ENCODE data around the gene GLRX5. TPM values are rescaled to one million over a fixed set of nuclear protein-coding genes. Genes with fewer than 3 reads are reported as not detected.
"Not testable (repeated sequence)": the region's sequence is repeated elsewhere in the genome, so short reads cannot be mapped to it uniquely, and the experiment has no call there.

GLRX5 gene
- total RNA-seq, 1 donor from 2014 or later: 51.4 TPM

DNA sequence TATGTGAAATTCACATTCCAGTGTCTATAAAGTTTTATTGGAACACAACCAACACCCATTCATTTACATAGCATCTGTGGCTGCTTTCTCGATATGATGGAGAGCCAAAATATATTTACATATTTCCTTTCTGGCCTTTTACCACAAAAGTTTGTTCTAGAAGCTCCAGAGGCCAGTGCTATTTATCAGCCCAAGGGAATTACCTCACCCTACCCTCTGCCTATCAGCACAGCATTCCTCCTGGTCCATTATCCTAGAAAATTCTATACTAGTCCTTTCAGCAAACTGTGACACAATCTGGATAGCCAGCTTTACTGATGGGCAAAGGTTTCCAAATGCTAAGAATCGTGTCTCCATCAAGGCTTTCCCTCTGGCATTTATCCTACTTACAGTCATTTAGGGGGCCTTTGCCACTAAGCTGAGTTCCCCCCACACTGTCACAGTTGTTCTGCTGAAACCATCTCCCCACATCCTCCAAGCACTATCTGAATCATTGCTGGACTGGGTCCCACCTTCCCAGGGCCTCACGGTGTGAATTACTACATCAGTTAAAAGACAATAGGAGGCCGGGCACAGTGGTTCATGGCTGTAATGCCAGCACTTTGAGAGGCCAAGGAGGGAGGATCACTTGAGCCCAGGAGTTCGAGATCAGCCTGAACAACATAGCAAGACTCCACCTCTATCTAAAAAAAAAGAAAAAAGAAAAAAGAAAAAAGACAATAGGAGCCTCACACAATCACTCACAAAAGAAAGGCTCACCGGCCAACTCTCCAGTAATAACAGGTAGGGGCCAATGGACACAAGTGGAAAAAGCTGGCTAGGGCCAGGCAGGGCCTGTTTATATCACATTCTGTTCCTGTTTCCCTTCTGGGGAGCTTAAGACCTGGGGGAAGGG is 30.5 kb upstream of the GLRX5 start:
- H3K4me3 ChIP-seq (ENCODE audit: low read depth, low read length): no peak overlapping the region
- no peak for DNase-seq (ENCODE audit: low read depth)
- TF ChIP-seq, protein P1, sequence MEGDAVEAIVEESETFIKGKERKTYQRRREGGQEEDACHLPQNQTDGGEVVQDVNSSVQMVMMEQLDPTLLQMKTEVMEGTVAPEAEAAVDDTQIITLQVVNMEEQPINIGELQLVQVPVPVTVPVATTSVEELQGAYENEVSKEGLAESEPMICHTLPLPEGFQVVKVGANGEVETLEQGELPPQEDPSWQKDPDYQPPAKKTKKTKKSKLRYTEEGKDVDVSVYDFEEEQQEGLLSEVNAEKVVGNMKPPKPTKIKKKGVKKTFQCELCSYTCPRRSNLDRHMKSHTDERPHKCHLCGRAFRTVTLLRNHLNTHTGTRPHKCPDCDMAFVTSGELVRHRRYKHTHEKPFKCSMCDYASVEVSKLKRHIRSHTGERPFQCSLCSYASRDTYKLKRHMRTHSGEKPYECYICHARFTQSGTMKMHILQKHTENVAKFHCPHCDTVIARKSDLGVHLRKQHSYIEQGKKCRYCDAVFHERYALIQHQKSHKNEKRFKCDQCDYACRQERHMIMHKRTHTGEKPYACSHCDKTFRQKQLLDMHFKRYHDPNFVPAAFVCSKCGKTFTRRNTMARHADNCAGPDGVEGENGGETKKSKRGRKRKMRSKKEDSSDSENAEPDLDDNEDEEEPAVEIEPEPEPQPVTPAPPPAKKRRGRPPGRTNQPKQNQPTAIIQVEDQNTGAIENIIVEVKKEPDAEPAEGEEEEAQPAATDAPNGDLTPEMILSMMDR (conservative IDR thresholded peaks at IDR 0.05; ENCODE audit: low read depth, low read length): no peak

DNA sequence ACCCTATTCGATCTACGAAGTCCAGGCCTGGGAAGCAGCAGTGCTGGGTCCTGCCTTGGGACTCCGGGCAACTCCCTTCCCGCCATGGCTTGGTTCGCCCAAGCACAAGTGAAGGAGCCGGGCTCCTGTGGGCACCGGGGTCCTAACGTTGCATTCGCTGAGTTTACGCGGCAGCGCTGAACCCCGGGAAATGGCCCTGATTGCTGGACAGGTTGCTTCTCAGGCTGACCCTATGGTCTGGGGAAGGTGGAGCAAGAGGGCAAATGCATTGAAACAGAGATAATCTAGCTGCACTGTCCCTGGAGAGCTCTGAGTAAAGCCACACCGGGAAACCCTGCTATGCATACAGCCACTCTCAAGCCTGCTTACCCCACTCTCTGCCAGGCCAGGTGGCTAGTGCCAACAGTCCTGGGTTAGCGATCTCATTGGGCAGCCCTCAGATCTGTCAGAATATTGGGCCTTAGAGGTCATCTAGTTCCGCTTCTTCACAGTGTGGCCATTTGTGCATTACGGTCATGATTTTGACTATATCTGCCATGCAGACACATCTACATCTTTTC is 29.7 kb upstream of the GLRX5 start:
- DNase-seq (ENCODE audit: low read depth): no peak
- TF ChIP-seq, protein P1 (conservative IDR thresholded peaks at IDR 0.05; ENCODE audit: low read depth, low read length): no peak
- H3K4me3 ChIP-seq (ENCODE audit: low read depth, low read length): no peak overlapping the region

DNA sequence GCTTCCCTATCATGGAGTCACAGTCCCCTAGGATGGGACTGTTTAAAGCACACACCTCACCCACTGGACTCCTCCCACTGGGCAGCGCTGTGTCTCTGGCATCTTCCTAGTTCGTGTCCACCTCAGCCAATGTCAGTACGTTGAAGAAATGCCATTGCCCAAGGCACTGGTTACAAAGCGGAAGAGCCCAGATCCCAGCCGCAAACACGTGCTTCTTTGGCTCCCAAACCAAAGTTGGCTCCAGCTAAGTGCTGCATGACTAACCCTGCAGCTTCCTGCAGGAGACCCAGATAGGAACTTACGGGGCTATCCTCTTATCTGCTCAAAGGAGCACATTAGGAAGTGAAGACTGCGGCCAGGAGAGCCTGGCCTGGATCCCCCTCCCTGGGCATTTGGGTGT is 27.7 kb upstream of the GLRX5 start:
- DNase-seq (ENCODE audit: low read depth): no peak
- H3K4me3 ChIP-seq (ENCODE audit: low read depth, low read length): no peak overlapping the region
- TF ChIP-seq, protein P1 (conservative IDR thresholded peaks at IDR 0.05; ENCODE audit: low read depth, low read length): no peak

DNA sequence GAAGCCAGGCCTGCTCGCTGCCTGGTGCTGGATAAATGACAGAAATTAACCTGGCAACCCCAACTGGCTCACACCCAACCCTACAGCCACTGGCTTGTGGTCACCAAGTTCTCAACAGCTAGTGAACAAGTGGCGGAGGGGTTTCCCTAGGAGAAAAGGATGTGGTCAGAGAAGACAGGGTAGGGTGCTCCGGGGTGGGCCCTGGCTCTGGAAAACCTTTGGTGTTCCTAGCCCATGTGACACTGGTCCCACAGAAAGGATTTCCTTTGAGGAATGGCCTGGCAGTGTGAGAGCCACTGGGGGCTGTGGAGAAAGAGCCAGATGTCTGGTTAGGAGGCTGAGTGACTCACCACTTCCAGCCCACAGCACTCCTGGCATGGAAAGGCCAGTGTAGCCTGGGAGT is 27.1 kb upstream of the GLRX5 start:
- no peak for DNase-seq (ENCODE audit: low read depth)
- H3K4me3 ChIP-seq (ENCODE audit: low read depth, low read length): no peak overlapping the region
- TF ChIP-seq, protein P1 (conservative IDR thresholded peaks at IDR 0.05; ENCODE audit: low read depth, low read length): no peak

DNA sequence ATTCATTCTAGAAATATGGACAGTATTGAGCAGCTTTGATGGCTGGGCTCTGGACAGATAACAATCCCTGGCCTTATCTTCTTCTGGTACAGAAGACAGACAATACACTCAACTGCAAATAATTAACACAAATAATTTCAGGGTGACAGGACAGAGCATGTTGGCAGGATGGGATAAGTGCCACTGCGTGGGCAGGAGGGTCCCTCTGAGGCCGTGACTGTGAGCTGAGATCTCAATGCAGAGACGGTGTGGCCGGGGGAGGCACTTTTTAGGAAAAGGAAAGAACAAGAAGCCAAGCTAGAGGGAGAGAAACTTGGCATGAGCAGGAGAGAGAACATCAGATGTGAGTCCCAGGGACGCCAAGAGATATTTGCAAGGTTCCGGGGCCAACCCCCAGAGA is 26.5 kb upstream of the GLRX5 start:
- H3K4me3 ChIP-seq (ENCODE audit: low read depth, low read length): no peak overlapping the region
- no peak for DNase-seq (ENCODE audit: low read depth)
- TF ChIP-seq, protein P1 (conservative IDR thresholded peaks at IDR 0.05; ENCODE audit: low read depth, low read length): no peak

DNA sequence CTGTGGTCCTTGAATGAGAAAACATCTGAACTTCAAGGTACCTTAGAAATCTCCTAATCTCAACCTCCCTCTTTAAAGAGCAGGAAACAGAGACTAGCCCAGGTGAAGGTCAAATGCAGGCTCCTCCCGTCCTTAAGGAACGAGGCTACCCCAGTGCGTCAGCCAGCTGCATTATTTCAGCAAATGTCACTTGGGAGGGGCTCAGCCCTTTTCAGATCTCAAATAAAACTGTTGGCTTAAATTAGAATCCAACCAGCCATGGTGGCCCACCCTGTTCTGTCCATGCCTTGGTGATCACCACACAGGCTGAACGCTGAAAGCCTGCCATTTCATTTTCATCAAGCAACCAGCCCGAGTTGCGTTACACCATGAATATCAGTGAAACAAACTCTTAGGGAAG is 25.4 kb upstream of the GLRX5 start:
- no peak for DNase-seq (ENCODE audit: low read depth)
- TF ChIP-seq, protein P1 (conservative IDR thresholded peaks at IDR 0.05; ENCODE audit: low read depth, low read length): no peak

DNA sequence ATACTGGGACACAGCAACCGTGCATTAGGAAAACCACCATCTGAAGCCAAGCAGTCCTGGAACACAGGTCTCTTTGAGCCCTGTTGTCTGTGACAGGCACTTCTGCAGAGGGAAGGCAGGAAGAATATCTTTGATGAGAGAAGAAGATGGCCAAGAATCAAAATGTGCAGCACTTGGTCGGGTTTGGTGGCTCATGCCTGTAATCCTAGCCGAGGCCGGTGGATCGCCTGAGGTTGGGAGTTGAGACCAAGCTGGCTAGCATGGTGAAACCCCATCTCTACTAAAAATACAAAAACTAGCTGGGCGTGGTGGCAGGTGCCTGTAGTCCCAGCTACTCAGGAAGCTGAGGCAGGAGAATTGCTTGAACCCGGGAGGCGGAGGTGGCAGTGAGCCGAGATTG is 24.5 kb upstream of the GLRX5 start:
- not testable (repeated sequence) for DNase-seq (ENCODE audit: low read depth)

More for the DNA sequence above, 25.4 kb upstream of the GLRX5 start:
- no peak overlapping the region for H3K4me3 ChIP-seq (ENCODE audit: low read depth, low read length)

More for the DNA sequence above, 24.5 kb upstream of the GLRX5 start:
- H3K4me3 ChIP-seq (ENCODE audit: low read depth, low read length): not testable (repeated sequence)
